HG03196 (cell line): Measurements from ENCODE around the gene TP53I13.
"Not testable (repeated sequence)": the region's sequence is repeated elsewhere in the genome, so short reads cannot be mapped to it uniquely, and the experiment has no call there.

Experiments used
- ATAC-seq: cut with Tn5 transposase; IDR thresholded peaks from one replicate; pipeline ENCODE4 v1.9.1; 2021; ENCODE audit not compliant: unreplicated experiment

TP53I13 gene

GRCh38 chr17:29568331-29569244 is at the start of gene TP53I13:
TP53I13 (plus strand) TSS chr17:29568701; CDS start chr17:29568759, 58 bp downstream.
- ATAC-seq: peak; percentile 28

- no peak for ATAC-seq
Measured at GRCh38 chr17:29524692-29525091, 43.8 kb upstream of the TP53I13 start.

DNA sequence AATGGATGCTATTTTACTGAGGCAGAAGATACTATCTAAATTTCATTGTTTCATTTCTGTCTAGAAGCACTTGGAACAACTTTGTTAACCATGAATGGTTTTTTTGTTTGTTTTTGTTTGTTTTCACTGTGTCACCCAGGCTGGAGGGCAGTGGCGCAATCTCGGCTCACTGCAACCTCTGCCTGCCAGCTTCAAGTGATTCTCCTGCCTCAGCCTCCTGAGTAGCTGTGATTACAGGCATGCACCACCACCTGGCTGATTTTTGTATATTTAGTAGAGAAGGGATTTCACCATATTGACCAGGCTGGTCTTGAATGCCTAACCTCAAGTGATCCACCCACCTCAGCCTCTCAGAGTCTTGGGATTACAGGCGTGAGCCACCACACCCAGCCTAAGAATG is 42.2 kb upstream of the TP53I13 start:
- no peak for ATAC-seq

DNA sequence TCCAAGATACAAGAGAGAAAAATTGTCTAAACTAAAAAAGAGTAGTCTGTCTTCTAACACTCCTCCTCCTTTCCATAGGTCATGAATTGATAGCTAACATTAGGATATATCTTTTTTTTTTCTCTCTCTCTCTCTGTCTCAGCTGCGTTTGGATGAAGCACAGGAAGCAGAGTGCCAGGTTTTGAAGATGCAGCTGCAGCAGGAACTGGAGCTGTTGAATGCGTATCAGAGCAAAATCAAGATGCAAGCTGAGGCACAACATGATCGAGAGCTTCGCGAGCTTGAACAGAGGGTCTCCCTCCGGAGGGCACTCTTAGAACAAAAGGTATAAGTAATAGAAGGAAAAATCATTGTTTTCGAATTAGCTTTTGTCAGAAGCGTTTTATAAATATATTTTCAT is 34.5 kb upstream of the TP53I13 start:
- ATAC-seq: no peak

DNA sequence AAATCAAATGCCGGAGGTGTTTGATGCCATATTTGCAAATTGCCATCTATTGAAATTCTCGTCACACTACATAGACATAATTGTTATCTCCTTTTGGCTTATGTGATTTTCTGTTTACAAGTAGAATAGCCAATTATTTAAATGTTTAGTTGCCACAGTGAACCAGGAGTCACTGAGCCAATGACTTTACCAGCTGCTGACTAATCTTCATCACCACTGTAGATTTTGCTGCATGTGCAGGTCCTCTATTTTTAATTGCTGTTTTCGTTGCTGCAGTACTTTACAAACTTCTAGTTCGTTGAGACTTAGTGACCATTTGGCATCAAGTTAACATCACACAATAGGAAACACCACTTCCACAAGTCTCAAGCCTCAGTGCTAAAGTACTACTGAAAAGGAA is 24.4 kb upstream of the TP53I13 start:
- no peak for ATAC-seq

GRCh38 chr17:29546085-29546484 is 22.4 kb upstream of the TP53I13 start:
- no peak for ATAC-seq

DNA sequence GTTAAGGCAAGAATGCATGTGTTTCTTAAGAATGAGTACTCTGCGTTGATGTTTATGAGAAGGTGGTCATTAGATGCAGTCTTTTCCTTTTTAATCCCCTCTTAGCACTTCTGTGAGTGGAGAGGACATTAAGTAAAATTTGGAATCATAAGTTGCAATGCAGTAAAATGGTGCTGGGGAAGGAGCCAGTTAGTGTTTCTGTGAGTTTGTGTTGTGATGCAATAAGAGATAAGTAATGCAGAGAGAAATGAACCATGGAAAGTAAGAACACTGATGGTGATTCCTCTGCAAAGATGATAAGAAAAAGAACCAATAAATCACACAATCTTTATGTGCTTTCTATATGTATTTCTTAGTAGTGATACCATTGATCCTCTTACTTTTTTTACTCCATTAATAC is 21.7 kb upstream of the TP53I13 start:
- ATAC-seq: no peak

GRCh38 chr17:29549177-29549923 is 19.2 kb upstream of the TP53I13 start:
- ATAC-seq: no peak

DNA sequence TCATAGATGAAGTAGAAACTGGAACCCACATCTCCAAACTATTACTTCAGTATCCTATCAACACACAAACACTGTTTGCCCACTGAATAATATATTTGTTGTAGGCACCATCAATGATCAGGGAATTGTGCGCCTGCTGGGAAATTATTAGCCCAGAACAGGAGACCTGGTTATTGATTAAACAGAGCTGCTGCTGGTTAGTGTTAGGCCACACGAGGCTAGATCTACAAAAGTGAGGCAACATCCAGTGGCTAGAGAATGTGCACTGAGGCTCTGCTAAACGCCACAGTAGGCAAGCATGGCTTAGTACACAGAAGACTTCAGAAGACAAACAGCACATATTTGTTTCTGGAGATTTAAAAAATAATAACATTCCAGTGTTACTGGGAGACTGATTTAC is 12.7 kb upstream of the TP53I13 start:
- ATAC-seq: no peak

DNA sequence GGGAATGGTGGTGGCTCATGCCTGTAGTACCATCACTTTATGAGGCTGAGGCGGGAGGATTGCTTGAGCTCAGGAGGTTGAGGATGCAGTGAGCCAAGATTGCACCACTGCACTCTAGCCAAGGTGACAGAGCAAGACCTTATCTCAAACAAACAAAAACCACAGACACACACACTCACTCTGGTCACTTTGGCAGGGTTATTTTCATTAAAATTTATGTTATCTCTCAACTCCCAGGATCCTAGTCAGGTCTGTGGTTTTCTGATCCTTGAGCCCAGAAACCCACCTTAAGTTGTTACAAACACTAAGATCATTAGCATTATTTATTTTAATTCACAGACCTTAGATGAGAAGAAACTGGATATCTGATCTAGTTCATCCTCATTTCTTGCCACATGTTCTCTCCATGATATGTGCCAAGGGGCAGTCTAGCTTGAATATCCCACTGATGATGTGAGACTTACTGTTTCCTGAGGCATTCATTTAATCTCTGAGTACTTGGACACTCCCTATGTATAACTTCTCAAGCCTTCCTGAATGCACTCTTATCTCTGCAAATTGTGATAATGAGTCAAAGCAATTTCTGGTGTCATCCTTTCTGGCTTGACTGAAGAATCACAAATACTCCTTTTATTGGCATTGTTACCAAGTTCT is 11.3 kb upstream of the TP53I13 start:
- ATAC-seq: no peak

DNA sequence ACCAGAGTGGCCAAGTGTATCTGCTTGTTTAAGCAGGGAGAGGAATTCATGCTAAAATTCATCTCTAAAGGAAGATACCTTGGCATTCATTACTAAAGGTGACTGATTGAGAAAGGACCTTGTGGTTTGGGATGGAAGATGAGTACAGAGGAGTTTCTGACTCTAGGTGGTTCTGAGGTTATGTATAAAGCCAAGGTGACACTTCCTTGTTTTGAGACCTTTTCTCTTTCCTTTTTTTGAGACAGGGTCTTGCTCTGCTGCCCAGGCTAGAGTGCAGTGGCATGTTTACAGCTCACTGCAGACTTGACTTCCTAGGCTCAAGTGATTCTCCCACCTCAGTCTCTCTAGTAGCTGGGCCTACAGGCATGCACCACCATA is 10.8 kb upstream of the TP53I13 start:
- no peak for ATAC-seq

- ATAC-seq: not testable (repeated sequence)
Measured at GRCh38 chr17:29558139-29558538, 10.4 kb upstream of the TP53I13 start.

DNA sequence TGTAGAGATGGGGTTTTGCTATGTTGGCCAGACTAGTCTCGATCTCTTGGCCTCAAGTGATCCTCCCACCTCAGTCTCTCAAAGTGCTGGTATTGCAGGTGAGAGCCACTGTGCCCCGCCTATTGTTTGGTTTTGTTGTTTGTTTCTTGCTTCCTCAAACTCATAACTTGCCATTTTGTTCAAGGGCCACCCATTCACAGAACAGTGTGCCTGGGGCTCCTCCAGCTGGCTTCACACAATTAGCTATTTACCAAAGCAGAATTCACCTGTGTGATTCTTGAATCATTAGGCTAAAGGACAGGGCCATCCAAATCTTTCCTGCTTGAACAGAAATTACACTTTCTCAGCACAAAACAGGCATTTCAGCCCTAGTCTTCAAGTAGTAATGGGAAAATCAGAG is 8.9 kb upstream of the TP53I13 start:
- ATAC-seq: no peak

DNA sequence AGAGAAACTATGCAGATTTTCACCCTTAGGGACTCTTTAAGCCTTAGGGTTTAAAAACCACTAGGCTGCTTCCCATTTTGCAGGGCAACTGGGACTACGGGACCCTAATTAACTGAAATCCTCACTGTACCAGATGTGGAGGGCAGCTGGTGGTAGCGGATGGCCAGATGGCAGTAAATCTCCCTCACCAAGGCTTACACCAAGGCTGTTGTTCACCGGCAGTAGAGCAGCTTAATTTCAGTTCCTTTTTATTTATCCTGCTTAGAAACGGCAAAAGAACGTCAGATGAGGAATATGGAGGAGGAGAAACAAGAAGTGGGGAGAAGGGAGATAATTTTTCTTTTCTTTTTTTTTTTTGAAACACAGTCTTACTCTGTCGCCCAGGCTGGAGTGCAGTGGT is 8.2 kb upstream of the TP53I13 start:
- no peak for ATAC-seq

- no peak for ATAC-seq
Measured at GRCh38 chr17:29561554-29562517, 6.7 kb upstream of the TP53I13 start.

DNA sequence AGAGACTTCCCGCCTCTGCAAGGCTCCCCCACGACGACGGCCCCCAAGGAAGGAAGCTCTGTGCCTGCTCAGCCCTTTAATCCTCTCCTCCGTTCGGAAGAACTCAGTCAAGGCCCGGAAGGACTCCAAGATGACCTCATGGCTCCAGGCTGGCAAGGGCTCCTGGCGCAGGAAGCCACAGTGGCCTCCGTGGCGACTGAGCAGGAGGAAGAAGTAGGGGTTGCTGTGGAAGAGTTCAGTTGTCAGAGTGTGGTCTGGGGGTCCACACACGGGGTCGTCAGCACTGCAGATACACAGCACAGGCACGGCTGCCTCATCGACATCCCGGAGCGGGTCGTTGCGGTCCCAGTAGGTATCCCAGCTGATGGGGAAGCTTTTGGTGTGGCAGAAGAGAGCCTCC is 5.9 kb upstream of the TP53I13 start:
- ATAC-seq: no peak

GRCh38 chr17:29563816-29564215 is 4.7 kb upstream of the TP53I13 start:
- no peak for ATAC-seq

- ATAC-seq: no peak
Measured at GRCh38 chr17:29565643-29566472, 2.6 kb upstream of the TP53I13 start.

- peak; percentile 29 for ATAC-seq
Measured at GRCh38 chr17:29566473-29567303, 1.8 kb upstream of the TP53I13 start, which contains the start of gene ABHD15. ABHD15 (minus strand) TSS chr17:29567037; CDS start chr17:29566966, 71 bp downstream.
